Astrocyte (in vitro differentiated cells and primary cell): ENCODE measurements around the gene AEBP2.

Experiments
- CTCF ChIP-seq: IDR thresholded peaks from 2 replicates; pipeline ENCODE4 v1.5.1; 2011; ENCODE audit warnings: low read depth, mild to moderate bottlenecking, inconsistent platforms, low read length, moderate library complexity; ENCODE audit not compliant: insufficient read depth
- EZH2 ChIP-seq: IDR thresholded peaks from 2 replicates; pipeline ENCODE4 v1.6.1; 2012; ENCODE audit warnings: mild to moderate bottlenecking, low read length, inconsistent platforms; ENCODE audit not compliant: insufficient read depth

GRCh38 chr12:19483727-19484126, 44.4 kb downstream of the AEBP2 start:
- TF ChIP-seq CTCF (no peak), EZH2 (no peak)
